ENCODE results near the gene LRIG2.
"Not testable (repeated sequence)": the region's sequence is repeated elsewhere in the genome, so short reads cannot be mapped to it uniquely, and the experiment has no call there.

Gene LRIG2

DNA sequence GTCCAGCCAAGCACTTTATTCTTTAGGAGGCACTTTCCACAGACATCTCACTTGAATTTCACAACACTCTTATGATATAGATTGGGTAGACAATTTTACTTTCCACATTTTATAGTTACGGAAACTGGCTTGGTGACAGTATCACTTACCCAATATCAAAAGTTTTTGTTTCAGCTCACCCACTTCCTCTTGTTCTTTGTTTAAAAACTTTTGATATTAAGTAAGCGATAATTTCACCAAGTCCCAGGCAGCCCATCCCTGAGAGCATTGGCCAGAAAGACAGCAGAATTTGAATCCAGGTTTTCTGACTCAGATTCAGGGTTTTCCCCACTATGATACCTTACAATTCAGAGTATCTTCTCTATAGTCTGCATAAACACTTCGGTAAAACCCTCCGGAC, 60.0 kb downstream of the LRIG2 start:
- no peak for FAIRE-seq

GRCh38 chr1:113133759-113134158, 60.8 kb downstream of the LRIG2 start:
- no peak for FAIRE-seq

DNA sequence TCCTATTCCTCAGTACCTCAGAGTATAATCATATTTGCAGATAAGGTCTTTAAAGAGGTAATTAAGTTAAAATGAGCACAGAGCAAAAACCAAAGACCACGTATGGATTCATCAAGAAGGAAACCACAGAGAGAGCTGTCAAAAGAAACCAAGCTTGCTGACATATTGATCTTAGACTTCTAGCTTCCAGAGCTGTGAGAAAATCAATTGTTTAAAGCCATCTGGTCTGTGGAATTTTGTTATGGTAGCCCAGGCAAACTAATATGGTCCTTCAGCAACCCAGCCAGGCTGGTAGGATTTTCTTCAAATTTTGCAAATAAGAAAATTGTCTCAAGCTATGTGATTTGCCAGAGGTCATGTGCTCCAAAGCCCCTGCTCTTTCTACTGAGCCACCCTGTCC, 62.5 kb downstream of the LRIG2 start:
- FAIRE-seq: no peak

GRCh38 chr1:113136476-113136875, 63.5 kb downstream of the LRIG2 start:
- FAIRE-seq: no peak

DNA sequence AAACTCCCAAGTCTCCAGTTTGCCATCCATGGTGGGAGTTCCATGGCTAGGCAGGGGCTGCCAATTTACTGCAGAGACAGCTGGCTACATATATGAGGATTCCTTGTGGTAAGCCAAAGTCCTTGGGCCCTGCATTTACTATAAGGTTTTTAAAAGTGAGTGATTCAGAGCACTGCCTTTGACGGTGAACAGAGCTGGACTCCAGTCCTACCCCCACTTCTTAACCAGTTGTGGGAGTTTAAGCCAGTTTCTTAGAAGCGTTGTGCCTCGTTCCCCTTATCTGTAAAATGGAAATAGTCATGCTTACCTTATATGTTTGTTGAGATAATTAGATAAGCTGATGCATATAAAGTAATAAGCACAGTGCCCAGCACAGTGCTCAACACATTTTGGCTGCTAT, 64.6 kb downstream of the LRIG2 start:
- FAIRE-seq: no peak

- no peak for FAIRE-seq
Observed at GRCh38 chr1:113138778-113139177, 65.8 kb downstream of the LRIG2 start.

DNA sequence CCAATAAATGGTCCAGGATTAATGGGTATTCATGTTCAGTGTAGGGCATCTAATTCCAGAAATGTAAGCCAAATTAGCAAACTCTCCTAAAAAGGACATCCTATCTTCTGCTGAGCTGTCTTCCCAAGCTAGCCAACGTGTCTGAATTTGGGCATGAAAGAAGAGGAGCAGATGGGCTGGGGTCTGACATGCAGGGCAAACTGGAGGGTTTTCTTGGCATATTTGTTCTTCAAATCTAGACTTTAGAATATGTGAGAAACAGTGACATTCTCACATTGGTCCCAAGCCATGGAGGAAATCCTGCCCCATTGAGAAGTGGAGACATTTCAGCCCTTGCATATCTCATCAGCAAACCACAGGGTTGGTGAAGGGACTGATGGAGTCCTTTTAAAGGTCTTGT, 67.2 kb downstream of the LRIG2 start:
- FAIRE-seq: no peak

DNA sequence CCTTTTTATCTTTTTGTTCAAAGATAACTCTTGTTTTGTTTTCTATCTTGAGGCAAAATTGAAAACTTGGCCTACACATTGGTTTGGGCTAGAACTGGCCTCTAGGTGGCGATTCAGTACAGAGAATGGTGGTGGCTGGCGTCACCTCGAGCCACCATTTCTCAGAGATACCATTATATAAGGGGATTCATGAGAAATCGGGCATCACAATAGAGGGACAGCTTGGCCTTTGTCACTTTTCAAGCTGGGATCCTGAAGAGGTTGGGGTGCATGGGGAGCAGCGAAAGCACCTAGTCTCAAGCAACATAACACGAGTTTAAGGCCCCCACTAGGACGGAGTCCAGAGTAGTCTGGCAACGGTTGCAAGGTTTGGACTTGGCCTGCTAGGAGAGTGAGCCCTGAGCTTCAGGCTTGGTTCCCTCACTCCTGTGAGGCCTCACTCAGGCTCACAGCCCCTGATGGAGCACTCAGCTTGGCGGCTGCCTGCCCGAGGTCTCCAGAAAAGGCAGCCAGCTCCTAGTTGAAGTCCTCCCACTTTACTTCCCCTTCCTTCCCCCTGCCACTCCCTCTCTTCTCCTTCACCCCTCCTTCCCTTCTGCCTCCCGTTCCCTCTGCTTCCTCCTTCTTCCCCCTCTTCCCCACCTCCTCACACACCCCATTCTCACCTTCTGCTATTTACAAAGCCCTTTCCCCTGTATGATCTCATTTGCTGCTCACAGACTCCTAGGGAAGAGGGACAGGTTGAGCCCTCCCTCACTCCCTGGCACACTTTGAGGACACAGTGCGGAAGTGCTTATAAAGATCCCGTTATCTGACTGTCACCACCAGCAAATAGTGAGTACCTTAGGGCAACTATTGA, 67.8 kb downstream of the LRIG2 start:
- FAIRE-seq: peak; percentile 62

- no peak for FAIRE-seq
Observed at GRCh38 chr1:113141650-113142473, 68.9 kb downstream of the LRIG2 start.

GRCh38 chr1:113142791-113143190, 69.8 kb downstream of the LRIG2 start:
- FAIRE-seq: no peak

GRCh38 chr1:113146242-113147072, 73.5 kb downstream of the LRIG2 start:
- FAIRE-seq: no peak

DNA sequence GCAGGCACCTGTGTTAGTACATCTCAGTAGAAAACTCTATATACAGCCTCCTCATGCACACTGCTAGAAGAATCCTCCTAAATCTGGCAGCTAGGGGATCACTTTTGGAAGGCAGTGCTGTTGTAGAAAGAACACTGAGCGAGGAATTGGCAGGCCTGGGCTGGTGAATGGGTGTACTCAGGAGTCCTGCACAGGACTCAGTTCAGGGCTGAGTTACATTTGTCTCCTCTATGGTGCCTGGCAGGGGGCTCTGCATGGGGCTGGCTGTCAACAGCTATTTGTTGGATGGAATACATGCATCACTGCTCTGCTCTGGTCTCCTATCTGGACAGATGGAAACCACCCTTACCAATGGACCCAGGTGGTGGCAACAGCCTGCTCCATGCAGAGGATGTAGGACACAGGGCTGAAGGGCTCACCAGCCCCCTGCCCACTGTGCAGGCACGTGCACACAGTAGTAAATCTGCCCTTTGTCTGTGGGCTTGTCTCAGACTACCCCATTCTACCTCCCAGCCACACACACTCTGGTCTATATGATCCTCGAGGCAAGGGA, 74.2 kb downstream of the LRIG2 start:
- FAIRE-seq: no peak

GRCh38 chr1:113147826-113148225, 74.8 kb downstream of the LRIG2 start:
- FAIRE-seq: no peak

DNA sequence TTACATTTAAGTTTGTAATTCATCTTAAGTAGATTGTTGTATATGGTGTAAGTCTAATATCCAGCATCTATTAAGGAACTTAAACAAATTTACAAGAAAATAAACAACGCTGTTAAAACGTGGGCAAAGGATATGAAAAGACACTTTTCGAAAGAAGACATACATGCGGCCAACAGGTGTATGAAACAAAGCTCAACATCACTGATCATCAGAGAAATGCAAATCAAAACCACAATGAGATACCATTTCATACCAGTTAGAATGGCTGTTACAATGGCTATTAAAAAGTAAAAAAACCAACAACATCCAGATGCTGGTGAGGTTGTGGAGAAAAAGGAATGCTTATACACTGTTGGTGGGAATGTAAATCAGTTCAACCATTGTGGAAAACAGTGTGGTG, 77.5 kb downstream of the LRIG2 start:
- not testable (repeated sequence) for FAIRE-seq

DNA sequence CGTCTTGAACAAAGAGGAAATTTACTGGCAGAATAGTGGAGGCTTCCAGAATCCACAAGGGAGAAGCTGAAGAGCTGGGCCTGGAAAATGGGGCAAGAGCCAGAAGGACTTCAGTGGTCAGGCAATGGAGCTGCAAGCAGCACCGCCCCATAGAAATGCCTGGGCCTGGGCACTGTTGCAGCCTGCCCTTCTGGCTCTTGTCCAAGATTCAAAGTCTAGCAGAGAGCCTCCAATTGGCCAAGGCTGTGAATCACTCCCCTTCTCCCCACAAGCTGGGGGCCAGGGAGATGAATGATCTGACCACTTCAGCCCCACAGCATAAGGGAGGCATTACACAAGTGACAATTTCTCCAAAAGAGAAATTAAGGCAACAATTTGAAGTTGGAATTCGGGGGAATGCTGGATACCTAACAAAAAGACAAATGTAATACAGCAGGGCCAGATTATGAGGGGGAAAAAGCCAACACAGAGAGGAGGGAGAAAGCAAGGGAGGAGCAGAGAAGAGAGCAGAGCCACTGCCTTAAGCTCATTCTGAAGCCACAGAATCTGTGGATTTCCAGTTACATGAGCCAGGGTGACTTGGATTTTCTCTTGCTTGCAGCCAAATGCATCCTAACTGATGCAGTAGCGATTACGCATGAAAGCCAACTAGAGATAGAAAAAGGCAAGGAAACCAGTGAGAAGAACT, 80.3 kb downstream of the LRIG2 start:
- FAIRE-seq: no peak

DNA sequence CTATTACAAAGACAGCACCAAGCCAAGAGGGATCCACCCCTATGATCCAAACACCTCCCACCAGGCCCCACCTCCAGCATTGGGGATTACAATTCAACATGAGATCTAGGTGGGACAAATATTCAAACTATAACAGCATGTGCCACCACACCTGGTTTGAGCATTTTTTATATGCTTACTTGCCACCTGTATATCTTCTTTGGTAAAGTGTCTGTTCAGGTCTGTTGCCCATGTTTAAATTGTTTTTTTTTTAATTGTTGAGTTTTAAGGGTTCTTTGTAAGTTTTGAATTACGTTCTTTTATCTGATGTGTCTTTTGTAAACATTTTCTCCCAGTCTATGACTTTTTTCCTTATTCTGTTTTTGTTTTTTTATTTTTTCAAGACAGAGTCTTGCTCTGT, 83.4 kb downstream of the LRIG2 start:
- FAIRE-seq: no peak

DNA sequence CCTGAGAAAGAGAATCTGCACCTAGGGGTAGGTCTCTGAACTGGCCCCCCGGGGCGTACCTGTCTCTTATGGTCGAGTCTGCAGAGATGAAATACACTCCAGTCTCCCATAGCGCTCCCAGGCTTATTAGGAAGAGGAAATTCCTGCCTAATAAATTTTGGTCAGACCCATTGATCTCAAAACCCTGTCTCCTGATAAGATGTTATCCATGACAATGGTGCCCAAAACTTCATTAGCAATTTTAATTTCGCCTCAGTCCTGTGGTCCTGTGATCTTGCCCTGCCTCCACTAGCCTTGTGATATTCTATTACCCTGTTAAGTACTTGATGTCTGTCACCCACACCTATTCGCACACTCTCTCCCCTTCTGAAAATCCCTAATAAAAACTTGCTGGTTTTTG, 85.7 kb downstream of the LRIG2 start:
- FAIRE-seq: not testable (repeated sequence)

- FAIRE-seq: no peak
Observed at GRCh38 chr1:113166473-113166872, 93.5 kb downstream of the LRIG2 start.

GRCh38 chr1:113168946-113169345, 95.9 kb downstream of the LRIG2 start:
- no peak for FAIRE-seq

DNA sequence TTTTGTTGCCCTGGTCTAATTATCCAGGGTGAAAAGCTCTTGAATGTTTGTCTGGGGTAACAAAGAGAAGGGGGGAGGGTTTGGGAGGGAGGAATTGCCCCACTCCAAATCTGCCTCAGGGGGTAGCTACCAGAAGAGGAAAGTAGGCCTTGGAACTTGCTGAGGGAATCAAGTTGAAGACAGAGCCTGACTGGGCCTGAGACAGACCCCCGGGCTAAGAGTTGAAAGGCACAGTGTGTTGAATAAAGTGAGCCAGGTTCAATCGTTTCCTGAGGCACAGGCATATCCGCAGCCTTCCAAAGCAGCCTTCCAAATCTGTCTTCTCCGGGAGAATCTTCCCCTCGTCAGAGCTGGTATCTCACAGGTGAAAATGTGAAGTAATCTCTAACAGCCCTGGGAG, 96.6 kb downstream of the LRIG2 start:
- no peak for FAIRE-seq

GRCh38 chr1:113170519-113170918, 97.5 kb downstream of the LRIG2 start:
- FAIRE-seq: no peak

DNA sequence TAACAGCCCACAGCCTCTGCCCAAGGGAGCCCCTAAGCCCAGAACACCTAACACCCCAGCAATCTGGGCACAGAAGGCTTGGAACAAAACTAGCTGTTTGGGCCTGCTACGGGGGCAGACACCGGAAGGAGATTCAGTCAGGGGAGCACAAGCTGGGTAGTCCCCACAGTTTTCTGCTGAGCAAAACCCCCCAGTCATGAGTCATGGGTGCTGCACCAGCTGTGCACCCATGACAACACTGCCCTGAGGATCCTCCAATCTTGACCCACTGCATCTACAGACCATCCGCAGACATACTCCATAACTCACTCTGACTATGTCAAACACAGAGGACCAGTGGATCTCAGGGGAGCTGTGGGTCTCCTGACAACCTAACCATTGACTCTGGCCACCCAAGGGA, 105.1 kb downstream of the LRIG2 start:
- FAIRE-seq: no peak
